Adrenal gland (tissue), 5 donors: ENCODE data around the gene DLG5.

Experiments
- POLR2A ChIP-seq, 2 donors: fragments of 450-650 bp; IDR thresholded peaks; one replicate each; pipeline ENCODE4 v1.6.1; 2017; ENCODE audit warnings: antibody characterized with exemption in 2 of 2, mild to moderate bottlenecking in 2 of 2, moderate library complexity in 1 of 2
- TF ChIP-seq, protein P1 (sequence below), 6 experiments: fragments of 450-650 bp in 4 of 6; fragments of 200-600 bp in 2 of 6; sonication (generic) in 1 of 6; IDR thresholded peaks; 1 replicate in 5 of 6; 2 replicates in 1 of 6; pipeline versions ENCODE4 v1.5.1 to v1.8.0; 2016 to 2021; ENCODE audit warnings: antibody characterized with exemption in 6 of 6, mild to moderate bottlenecking in 2 of 6, moderate library complexity in 1 of 6
- donor health status: DM: no; HTN: no; CAD: no.

DNA sequence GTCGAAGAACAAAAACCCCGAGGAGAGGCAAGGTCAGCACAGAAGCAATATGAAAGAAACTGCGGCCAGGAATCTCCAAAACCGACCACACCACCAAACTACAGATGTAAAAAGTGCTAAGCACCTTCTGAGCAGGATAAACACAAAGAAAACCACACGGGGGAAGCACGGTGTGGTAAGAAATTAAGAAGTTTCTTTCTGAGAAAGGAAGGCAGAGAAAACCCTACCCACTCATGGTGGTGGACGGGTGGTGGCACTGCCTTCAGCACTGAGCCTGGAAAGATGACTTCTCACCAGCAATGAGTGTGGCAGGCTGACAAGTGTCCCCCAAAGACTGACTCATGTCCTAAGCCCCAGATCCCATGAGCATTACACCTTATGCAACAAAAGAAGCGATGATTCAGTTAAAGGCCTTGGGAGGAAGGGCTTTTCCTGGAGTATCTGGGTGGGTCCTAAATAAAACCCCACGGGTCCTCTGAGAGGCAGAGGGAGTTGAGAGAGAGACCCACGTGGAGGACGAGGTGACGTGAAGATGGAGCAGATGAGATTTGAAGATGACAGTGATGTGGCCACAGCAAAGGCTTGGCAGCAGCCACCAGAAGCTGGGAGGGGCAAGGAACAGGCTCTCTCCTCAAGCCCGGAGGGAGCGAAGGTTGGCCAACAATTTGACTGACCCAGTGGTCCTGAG lies 124.9 kb downstream of the DLG5 start:
- TF ChIP-seq, protein P1, sequence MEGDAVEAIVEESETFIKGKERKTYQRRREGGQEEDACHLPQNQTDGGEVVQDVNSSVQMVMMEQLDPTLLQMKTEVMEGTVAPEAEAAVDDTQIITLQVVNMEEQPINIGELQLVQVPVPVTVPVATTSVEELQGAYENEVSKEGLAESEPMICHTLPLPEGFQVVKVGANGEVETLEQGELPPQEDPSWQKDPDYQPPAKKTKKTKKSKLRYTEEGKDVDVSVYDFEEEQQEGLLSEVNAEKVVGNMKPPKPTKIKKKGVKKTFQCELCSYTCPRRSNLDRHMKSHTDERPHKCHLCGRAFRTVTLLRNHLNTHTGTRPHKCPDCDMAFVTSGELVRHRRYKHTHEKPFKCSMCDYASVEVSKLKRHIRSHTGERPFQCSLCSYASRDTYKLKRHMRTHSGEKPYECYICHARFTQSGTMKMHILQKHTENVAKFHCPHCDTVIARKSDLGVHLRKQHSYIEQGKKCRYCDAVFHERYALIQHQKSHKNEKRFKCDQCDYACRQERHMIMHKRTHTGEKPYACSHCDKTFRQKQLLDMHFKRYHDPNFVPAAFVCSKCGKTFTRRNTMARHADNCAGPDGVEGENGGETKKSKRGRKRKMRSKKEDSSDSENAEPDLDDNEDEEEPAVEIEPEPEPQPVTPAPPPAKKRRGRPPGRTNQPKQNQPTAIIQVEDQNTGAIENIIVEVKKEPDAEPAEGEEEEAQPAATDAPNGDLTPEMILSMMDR (IDR thresholded peaks at IDR 0.05): no peak
- peak in 1 of 2 donors; percentile 45 for TF ChIP-seq POLR2A (IDR thresholded peaks at IDR 0.05)
